GM19240 (cell line): ENCODE measurements around the gene YPEL5.
"Not testable (repeated sequence)": the region's sequence is repeated elsewhere in the genome, so short reads cannot be mapped to it uniquely, and the experiment has no call there.

ENCODE experiments used
- DNase-seq: peaks from one replicate; pipeline ENCODE4 v3.0.0; 2011; ENCODE audit warnings: low spot score; ENCODE audit not compliant: insufficient read length

YPEL5 gene

DNA sequence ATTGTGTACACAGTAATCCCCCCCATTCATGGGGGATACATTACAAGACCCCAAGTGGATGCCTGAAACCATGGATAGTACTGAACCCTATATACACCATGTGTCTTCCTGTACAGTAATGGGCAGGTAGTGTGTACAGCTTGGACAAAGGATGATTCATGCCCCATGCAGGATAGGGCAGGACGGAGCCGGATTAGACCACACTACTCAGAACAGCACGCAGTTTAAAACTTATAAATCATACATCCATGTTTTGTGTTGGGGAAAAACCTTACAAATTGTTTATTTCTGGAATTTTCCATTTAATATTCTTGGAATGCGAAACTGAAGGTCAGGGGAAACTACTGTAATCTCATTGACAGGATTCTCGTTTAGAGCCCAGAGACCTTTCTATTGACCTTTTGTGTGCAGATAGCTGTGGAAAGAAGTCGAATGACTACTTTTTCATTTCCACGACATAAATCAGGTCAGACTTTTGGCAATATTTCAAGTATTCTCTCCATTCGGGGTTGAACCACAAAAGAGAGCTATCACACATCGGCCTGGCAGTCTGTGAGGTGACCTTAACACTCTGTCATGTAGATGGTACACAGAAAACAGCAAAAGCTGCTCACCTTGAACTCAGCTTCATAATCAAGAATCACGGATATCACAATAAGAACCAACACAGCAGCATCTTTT is 9.9 kb upstream of the YPEL5 start:
- no peak for DNase-seq

DNA sequence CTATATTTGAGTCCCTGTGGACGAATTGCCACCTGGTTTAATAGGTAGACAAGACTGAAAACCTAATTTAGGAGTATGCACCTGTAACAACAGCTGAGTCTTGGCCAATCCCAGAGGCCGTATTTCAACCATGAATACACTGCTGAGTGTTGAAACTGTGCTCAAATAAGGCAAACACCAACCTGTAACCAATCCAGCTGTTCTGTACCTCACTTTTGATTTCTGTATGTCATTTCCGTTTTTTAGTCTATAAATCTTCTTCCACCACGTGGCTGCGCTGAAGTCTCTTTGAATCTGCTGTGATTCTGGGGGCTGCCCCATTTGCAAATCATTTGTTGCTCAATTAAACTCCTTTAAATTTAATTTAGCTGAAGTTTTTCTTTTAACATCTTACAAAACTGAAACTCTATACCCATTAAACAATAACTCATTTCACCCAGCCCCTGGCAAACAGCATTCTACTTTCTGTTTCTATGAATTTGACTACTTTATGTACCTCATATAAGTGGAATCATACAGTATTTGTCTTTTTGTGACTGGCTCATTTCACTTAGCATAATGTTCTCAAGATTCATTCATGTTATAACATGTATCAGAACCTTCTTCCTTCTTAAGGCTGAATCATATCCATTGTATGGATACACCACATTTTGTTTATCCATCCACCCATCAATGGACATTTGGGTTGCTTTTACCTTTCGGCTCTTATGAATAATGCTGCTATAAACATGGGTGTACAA is 7.5 kb upstream of the YPEL5 start:
- DNase-seq = no peak

DNA sequence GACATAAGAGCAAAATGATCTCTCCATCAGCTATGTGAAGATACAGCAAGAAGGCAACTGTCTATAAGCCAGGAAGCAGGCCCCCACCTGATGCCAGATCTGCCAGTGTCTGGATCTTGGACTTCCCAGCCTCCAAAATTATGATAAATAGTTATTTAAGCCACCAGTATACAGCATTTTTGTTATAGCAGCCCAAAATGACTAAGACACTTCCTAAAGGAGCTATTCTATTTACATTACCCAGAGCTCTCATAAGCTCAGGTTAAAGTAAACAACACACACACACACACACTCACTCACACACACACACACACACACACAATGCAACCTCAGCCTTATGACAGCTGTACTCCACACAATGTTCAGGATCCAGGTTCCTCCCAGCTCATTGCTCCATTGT is 5.7 kb upstream of the YPEL5 start:
- DNase-seq = no peak

DNA sequence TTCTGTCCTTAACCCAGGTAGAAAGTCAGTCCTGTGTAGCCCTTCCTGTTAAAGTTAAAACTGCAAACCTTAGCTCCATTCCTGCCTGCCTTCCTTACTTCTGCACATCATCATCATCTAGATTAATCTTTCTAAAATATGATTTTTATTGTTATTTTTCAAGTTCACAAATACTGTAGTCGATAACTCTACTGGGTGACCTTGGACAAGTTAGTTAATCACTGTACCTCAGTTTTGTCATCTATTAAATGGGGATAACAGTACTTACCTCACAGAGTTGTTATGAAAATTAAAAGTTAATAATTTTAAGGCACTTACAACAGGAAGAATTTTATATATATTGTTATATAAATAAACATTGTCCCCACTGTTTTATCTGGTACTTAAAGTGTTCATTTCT is 2.5 kb upstream of the YPEL5 start:
- DNase-seq = no peak

DNA sequence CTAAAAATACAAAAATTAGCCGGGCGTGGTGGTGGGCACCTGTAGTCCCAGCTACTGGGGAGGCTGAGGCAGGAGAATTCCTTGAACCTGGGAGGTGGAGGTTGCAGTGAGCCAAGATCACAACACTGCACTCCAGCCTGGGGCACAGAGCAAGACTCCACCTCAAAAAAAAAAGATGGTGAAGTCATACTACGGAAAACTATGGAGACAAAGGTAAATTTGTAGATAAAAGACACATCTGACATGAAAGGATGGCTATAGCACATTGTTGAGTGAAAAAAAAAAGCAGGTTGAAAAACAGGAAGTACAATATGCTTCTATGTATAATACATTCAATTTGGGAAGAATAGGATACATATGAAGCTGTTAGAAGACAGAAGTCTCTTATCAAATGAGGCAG is 1.9 kb upstream of the YPEL5 start:
- DNase-seq = not testable (repeated sequence)

DNA sequence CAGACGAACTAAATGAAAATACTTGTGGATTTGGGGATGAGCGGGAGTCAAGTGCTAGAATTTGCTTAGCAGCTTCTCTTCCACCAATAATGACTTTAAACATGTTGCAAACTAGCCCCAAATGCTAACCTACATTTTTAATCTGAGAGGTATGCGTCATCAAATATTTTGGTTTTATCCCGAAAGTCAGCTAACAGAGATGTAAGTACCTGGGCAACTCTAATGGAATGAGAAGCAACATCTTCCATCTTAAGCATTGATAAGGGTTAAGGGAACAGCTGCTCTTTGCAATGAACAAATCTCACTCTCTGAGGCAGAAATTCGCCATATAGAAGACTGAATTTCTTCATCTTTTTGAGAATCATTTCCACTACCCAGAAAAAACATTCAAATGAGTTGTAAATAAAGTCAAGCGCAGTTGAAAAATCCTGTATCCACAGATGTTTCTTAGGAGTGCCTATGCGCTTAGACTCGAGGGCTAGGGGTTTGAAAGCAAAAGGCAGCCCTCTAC is 926 bp upstream of the YPEL5 start:
- DNase-seq = no peak

DNA sequence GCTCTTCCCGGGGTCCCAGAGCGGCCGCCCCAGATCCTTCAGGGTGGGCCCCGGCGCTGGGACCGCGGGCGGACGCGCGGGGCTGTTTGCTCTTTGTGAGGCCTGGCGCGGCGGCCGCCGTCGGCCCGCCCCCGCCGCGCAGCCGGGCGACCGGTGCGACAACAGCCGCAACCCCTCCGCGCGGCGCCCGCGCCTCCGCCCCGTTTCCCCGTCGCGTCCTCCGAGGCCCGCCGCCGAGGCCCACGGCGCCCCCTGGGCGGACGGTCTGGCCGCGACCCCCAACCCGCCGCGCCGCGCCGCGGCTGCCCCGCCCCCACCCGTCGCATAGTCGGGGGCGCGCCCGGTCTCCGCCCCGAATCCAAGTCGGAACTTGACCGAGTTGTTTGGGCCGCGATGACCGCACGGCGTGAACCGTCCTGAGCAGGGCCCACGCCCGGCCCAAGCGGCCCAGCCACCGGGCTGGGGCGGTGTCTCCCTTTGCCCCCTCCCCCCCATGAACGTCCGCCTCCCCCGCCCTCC is 448 bp downstream of the YPEL5 start:
- no peak for DNase-seq

DNA sequence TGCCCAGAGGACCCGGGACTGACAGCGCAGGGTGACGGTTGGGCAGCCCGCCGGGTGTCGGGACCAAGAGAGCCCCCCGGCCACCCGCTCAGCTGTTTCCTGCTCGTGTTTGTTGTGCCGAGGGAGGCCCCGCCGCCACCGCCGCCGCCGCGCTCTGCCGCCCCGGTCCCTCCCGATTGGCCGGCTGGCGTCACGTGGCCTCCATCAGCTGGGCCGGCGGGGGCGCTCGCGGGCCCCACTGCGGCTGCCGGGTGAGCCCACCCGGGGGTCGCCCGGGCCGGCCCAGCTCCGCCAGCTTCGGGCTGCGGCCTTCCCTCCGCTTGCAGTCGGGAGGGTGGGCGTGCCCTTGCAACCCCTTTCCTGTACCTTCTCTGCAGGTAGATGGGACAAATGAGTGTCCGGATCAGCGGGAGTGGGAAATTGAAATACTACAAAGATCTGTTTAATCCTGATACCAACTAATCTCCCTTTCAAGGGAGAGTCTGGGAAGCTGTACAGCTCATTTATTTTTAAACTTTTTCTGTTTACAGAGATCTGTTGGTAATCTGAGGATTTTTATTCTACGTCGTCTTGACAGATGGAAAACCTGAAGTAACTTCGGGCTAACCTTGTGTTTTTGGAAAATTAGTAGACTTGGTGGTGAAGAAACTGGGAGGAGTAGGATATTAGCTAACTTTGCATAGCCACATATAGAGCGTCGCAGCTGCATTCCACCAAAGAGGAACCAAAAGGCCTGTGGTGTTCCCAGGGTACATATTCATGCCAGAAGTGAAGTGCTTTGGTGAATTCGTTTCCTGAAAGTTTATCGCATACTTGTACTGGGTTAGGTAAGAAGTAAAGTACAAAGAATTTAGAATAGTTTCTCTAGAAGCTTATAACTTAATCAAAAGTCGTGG is 1.2 kb downstream of the YPEL5 start:
- peak; percentile 60 for DNase-seq

DNA sequence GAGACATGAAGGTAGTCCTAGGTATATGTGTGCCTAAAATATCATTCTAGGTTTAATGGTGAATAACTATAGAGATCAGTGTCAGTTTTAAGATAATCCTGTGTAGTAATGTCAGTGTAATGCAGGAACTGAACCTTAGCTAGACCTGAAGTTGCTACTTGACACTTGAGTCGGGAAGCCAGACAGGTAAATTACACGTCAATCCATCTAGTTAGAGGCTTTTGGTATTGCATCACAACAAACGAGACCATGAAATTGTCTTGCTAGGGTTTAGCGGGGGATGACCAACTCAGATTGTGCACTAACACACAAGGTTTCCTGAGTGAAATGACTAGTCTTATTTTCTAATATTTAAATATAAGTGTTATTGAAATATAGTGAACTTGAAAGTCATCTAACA is 2.0 kb downstream of the YPEL5 start:
- DNase-seq = no peak

DNA sequence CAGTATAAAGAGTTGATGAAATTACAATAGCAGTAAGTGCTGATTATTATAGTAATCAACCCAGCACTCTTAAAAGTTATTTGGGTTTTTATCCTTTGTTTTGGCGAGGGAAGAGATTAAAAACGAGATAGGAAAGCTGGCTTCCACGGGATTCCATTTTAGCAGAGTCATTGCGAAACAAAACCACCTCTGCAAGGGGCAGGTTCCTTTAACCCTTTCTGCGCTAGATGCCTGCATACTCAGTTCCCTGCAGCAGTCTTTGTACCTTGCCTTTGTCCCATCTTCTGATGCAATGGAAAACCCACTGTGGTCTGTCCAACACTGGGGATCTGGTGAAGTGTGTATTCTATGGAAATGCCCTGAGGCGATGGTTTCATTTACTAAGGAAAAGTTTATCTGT is 2.7 kb downstream of the YPEL5 start:
- no peak for DNase-seq

DNA sequence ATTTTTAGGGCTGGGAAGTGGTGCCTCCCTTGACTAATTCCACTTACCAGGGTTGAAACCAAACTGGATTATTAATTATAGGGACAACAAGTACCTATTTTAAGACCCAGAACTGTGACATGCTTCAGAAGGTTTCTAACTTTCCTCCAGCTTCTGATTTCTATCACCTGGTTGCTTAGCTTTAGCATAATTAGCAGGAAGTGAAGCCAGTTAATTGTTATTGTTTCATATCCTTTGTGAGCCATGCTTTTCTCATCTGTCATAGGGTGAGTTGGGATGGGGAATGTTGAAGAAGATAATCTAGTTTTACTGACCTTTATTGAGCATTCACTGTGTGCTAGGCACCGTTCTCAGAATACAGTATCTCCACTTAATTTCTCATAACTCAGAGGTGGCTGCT is 3.2 kb downstream of the YPEL5 start:
- DNase-seq = no peak

DNA sequence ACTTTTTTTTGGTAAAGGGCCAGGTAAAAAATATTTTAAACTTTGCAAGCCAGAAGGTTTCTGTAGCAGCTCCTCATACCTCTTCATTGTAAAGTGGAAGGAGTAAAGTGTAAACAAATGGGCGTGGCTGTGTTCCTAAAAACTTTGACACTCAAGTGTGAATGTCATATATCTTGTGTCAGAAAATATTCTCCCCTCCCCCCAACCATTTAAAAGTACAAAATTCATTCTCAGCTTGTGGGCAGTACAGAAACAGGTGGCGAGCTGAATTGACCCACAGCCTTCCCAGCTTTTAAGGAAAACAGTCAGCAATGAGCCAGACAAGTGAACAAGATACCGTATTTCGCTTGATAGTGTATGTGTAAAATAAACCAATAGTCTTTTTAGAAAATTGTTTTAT is 4.0 kb downstream of the YPEL5 start:
- DNase-seq = no peak

DNA sequence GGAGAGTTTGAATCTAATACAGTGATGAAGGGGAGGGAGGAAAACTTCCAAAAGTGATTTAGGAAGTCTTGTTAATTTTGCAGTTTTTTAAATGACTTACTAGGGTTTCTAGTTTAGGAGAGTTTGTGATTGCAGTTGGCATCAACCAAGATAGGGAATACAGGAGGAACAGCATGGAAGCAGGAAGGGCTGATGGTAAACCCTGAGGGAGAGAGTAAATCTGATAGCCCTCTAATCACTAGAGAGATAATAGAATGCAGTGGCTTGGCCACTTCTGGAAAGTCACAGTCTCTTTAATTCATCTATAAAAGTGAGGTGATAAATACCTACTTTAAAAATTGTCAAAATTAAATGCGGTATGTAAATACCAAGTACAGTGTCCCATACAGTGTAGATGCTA is 5.6 kb downstream of the YPEL5 start:
- DNase-seq = no peak

DNA sequence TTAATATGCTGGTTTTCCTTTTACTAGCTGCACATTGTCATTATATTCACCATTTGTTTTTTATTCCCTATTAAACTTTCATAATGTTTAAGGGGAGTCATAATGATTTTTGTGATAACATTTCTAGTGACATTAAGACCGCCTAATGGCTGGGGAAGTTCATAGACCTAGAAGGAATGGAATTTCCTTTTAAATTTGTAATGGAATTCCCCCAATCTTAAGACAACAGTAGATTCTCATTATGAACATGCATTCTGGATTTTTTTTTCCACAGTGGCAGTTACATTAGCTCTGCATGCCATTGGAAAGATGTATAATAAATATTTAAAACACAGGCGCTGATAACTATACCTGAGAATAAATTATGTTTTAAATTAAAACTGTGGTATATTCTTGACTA is 8.4 kb downstream of the YPEL5 start:
- DNase-seq = no peak

DNA sequence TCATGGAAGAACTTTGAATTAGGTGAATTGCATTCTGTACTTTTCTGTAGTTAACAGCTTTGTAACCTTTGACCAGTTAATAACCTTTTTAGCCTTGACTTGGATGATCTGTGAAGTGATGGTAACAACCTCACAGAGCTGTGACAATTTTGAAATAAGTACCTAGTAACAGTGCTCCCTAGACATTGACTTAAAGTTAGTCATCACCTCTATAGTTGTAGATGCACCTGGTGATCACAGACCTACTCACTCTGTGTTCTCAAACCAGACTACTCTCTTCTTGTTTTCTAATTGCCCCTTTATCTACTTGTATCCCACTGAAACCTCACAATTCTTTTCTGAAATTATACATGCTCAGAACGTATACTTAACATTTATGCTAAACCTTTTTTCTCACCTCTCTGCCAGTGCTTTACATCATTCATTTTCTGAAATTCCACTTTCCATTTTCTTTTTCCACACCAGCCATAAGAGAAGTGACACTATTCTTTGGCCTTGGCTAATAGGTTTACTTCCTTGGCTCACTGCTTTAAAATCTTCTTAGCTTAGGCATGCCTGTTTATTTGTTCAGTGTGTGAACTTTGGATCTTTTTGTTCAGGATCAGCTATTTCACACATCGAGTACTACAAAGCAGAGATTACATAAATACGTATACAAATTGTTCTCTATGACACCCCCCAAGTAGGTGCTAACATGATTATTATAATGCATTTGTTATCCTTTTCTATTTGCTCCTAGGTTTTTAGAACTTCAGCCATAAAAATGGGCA is 9.3 kb downstream of the YPEL5 start:
- no peak for DNase-seq

DNA sequence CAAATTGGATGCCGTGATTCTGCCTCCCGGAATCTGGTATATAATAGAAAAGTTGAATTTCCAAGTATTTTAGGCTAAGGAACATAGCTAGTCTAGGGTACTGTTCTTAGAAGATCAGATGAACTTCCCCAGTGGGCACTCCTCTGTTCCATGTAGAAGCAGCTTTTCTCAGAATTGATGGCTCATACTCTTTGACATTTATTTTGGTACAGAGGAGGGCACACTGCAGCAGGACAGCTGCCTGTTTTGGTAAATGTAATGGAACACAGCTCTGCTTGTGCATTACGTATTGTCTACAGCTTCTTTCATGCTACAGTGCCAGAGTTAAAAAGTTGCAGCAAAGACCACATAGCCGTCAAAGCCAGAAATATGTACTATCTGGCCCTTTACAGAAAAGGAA is 10.8 kb downstream of the YPEL5 start:
- no peak for DNase-seq

DNA sequence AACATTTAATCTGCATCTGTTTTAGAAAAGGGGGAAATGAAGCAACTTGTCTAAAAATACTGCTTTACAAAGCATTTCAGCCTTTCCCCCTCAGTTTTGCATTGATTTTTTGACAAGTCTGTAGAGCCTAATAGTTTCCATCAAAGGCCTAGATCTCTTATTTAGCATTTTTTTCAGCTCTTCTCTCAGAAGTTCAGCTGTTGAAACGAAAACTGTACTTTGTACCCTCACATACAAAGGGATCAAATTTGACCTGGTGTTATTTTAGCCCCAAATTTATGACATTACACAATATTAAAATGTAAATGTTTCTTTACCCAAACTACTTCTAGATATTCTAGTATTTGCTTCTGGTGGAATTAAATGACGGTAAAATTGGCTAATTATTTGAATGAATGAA is 13.0 kb downstream of the YPEL5 start:
- DNase-seq = no peak

DNA sequence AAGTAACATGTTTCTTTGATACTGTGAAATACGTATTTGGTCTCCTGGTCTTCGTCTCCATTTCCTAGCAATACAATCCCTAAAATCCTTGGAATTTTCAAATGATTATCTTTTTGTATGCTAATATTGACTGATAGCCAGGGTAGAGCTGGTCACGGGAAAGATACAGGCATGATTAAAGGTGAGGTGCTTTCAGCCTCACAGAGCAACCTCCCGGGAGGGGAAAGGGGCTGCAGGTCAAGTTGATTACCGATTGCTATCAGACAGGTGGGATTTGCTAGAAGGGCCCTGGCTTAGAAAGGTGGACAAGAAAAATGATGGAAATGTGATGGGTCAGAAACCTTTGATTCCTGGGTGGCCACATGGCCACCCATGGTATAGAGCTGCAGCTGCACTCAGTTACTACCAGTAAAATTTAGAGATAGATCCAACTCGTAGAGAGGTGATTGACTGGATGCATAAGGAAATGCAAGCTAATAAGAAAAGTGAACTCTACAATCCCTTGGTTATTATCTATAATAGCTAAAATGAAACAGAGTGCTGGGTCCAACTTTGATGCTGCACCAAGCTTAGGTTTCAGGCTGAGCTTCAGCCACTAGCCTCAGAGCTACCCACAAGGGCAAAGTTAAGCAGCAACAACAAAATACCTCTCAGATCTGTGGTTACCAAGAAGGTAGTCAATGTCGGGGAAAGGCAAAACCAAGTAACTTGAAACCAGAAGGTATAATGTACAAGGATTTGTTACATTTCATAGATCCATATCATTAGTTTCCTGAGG is 15.3 kb downstream of the YPEL5 start:
- no peak for DNase-seq

DNA sequence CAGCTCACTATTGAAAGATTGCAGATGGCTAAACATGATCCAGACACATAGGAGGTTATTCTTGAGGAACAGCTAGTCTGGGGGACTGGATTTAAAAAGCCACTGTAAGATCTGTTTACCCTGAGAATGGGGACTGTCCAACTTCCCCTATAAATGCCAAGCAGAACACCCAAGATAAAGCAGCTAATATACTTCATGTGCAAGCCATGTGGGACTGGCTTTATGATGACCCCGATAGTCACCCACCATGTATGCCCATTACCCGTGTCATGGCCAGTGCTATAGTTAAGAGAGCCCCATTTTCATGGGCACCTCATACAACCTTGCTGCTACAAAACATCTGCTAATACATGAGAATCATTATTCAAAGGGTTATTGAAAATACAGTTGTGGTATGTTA is 16.0 kb downstream of the YPEL5 start:
- DNase-seq = no peak
